CD14-positive monocyte (primary cell): Measurements from ENCODE around the gene OR2T33. TPM values are rescaled to one million over a fixed set of nuclear protein-coding genes. Genes with fewer than 3 reads are reported as not detected.
"Not testable (repeated sequence)": the region's sequence is repeated elsewhere in the genome, so short reads cannot be mapped to it uniquely, and the experiment has no call there.

ENCODE experiments used
- DNase-seq, 3 donors: peaks; one replicate each; pipeline ENCODE4 v3.0.0-alpha.2; 2011 to 2022
- H2AFZ ChIP-seq: 2 replicates; pipeline ENCODE4 v1.6.0; 2012; ENCODE audit warnings: mild to moderate bottlenecking, low read depth, low read length, inconsistent platforms; ENCODE audit not compliant: insufficient read depth, poor library complexity, severe bottlenecking
- H3K27ac ChIP-seq, 2 donors: 1 replicate in 1 of 2; 2 replicates in 1 of 2; pipeline ENCODE4 v1.5.1; 2012 to 2013; ENCODE audit warnings: low read length in 2 of 2, control low read depth in 1 of 2, inconsistent platforms in 1 of 2, low read depth in 1 of 2, mild to moderate bottlenecking in 1 of 2
- H3K27me3 ChIP-seq, 2 donors: one replicate each; pipeline versions ENCODE4 v1.6.0 to v1.6.1; 2011 to 2013; ENCODE audit warnings: low read length in 2 of 2; ENCODE audit not compliant: control insufficient read depth in 2 of 2, insufficient read depth in 2 of 2
- H3K36me3 ChIP-seq, 2 donors: replicated peaks in 1 of 2; 1 replicate in 1 of 2; 2 replicates in 1 of 2; pipeline versions ENCODE4 v1.5.1 to v1.6.1; 2012 to 2013; ENCODE audit warnings: low read length in 2 of 2, control low read depth in 1 of 2, inconsistent platforms in 1 of 2, mild to moderate bottlenecking in 1 of 2; ENCODE audit not compliant: insufficient read depth in 2 of 2, control insufficient read depth in 1 of 2
- H3K4me1 ChIP-seq, 2 donors: 1 replicate in 1 of 2; 2 replicates in 1 of 2; pipeline versions ENCODE4 v1.5.1 to v1.6.1; 2012 to 2013; ENCODE audit warnings: low read length in 2 of 2, control low read depth in 1 of 2, inconsistent platforms in 1 of 2, mild to moderate bottlenecking in 1 of 2, moderate library complexity in 1 of 2; ENCODE audit not compliant: insufficient read depth in 2 of 2, control insufficient read depth in 1 of 2
- H3K4me2 ChIP-seq: replicated peaks from 2 replicates; pipeline ENCODE3; 2012; ENCODE audit warnings: low read length, moderate library complexity, mild to moderate bottlenecking; ENCODE audit not compliant: poor library complexity, severe bottlenecking; ENCODE audit errors: extremely low read depth
- H3K4me3 ChIP-seq, 3 experiments: fragments of 200-600 bp in 1 of 3; sonication (generic) in 1 of 3; replicated peaks in 1 of 3; 1 replicate in 2 of 3; 2 replicates in 1 of 3; pipeline ENCODE4 v1.5.1; 2011 to 2013; ENCODE audit warnings: low read length in 3 of 3, mild to moderate bottlenecking in 3 of 3, control low read depth in 2 of 3, low read depth in 2 of 3, inconsistent platforms in 1 of 3, moderate library complexity in 1 of 3
- H3K79me2 ChIP-seq: 2 replicates; pipeline ENCODE4 v1.6.0; 2012; ENCODE audit warnings: mild to moderate bottlenecking, control low read depth, inconsistent platforms, low read length, moderate library complexity; ENCODE audit not compliant: insufficient read depth
- H3K9ac ChIP-seq: 2 replicates; pipeline ENCODE4 v1.6.0; 2017; ENCODE audit warnings: low read length, mild to moderate bottlenecking; ENCODE audit not compliant: insufficient read depth, poor library complexity, severe bottlenecking
- H3K9me3 ChIP-seq, 2 donors: replicated peaks in 1 of 2; 1 replicate in 1 of 2; 2 replicates in 1 of 2; pipeline versions ENCODE4 v1.5.1 to v1.6.1; 2012 to 2013; ENCODE audit warnings: low read length in 2 of 2, control low read depth in 1 of 2; ENCODE audit not compliant: control insufficient read depth in 1 of 2, insufficient read depth in 1 of 2
- H4K20me1 ChIP-seq: 2 replicates; pipeline ENCODE4 v1.6.0; 2012; ENCODE audit warnings: mild to moderate bottlenecking, low read length, control low read depth, moderate library complexity; ENCODE audit not compliant: insufficient read depth
- H3K27ac Mint-ChIP-seq, 7 donors: one replicate each; pipeline ENCODE4 v1.8.0; 2020; ENCODE audit warnings: mild to moderate bottlenecking in 7 of 7, mixed read lengths in 7 of 7, moderate library complexity in 6 of 7, inconsistent platforms in 2 of 7
- H3K27me3 Mint-ChIP-seq, 3 donors: one replicate each; pipeline ENCODE4 v1.8.0; 2021 to 2022; ENCODE audit warnings: low read depth in 3 of 3, mild to moderate bottlenecking in 3 of 3, mixed read lengths in 3 of 3, moderate library complexity in 3 of 3, inconsistent platforms in 1 of 3
- H3K36me3 Mint-ChIP-seq, 2 donors: one replicate each; pipeline ENCODE4 v1.8.0; 2020; ENCODE audit warnings: mixed read lengths in 2 of 2, inconsistent platforms in 1 of 2, mild to moderate bottlenecking in 1 of 2
- H3K4me1 Mint-ChIP-seq: one replicate; pipeline ENCODE4 v1.8.0; 2020; ENCODE audit warnings: mild to moderate bottlenecking, mixed read lengths
- H3K4me3 Mint-ChIP-seq, 2 donors: one replicate each; pipeline ENCODE4 v1.8.0; 2020; ENCODE audit warnings: mild to moderate bottlenecking in 2 of 2, mixed read lengths in 2 of 2, moderate library complexity in 1 of 2
- H3K9me3 Mint-ChIP-seq, 7 donors: one replicate each; pipeline ENCODE4 v1.8.0; 2020 to 2022; ENCODE audit warnings: mixed read lengths in 7 of 7, mild to moderate bottlenecking in 6 of 7, moderate library complexity in 6 of 7, inconsistent platforms in 2 of 7
- WGBS: methylation state at CpG from one replicate; pipeline ENCODE4 v1.1.5; 2013; ENCODE audit warnings: missing lambda C conversion rate; ENCODE audit not compliant: insufficient coverage; 5-methylcytosine and 5-hydroxymethylcytosine counted together
- intact Hi-C, 2 donors: fragments of 100-400 bp; cut with micrococcal nuclease; formaldehyde crosslinking; loops; one replicate each; pipeline versions ENCODE4 v1.15.0 to v1.15.1; 2023
- polyA plus RNA-seq, 3 donors: library from polyadenylated mRNA; depleted of rRNA in 1 of 3; unstranded in 2 of 3; stranded (reverse) in 1 of 3; fragments of 300-500 nt in 2 of 3; fragments of >200 nt in 1 of 3; fragmentation: Illumina TruSeq in 2 of 3; gene quantifications; 1 replicate in 2 of 3; 2 replicates in 1 of 3; pipeline ENCODE4 v1.2.3, GENCODE V29; 2012 to 2021
- TF ChIP-seq, protein P1 (sequence below): fragments of 200-600 bp; IDR thresholded peaks from one replicate; pipeline ENCODE4 v1.8.0; 2022; ENCODE audit warnings: antibody characterized with exemption, mild to moderate bottlenecking

The OR2T33 gene
- polyA plus RNA-seq, 3 donors = not detected

DNA sequence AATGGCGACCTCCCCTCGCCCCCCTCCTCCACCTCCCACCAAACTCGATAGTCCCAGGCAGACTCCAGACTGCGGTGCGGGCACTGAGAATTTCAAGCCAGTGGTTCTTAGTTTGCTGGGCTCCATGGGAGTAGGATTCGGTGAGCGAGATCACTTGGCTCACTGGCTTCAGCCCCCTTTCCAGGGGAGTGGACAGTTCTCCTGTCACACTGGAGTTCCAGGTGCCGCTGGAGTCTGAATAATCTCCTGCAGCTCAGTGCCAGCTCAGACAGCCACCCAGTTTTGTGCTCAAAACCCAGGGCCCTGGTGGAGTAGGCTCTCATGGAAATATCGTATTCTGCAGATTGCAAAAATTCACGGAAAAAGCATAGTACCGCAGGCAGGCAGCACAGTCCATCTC, 39.0 kb upstream of the OR2T33 start:
- H4K20me1 ChIP-seq = no peaks in the 10 kb centered on the region
- intact Hi-C loops = no loop called here
- Mint-ChIP-seq H3K27ac (no peak overlapping the region), H3K27me3 (peaks cover 0 to 3% (median 0%) of the 10 kb centered on the region in 3 donors), H3K4me1 (no peaks in the 10 kb centered on the region), H3K4me3 (no peak overlapping the region), H3K9me3 (peaks cover 10 to 29% (median 22%) of the 10 kb centered on the region in 7 donors), H3K36me3 (no peaks in the 10 kb centered on the region)
- DNase-seq = no peak
- no peak overlapping the region for H2AFZ ChIP-seq
- no peak overlapping the region for H3K4me2 ChIP-seq
- no peak overlapping the region for H3K4me3 ChIP-seq
- no peaks in the 10 kb centered on the region for H3K27me3 ChIP-seq
- H3K27ac ChIP-seq = no peak overlapping the region
- H3K9ac ChIP-seq = no peak overlapping the region
- no peaks in the 10 kb centered on the region for H3K4me1 ChIP-seq
- TF ChIP-seq, protein P1, sequence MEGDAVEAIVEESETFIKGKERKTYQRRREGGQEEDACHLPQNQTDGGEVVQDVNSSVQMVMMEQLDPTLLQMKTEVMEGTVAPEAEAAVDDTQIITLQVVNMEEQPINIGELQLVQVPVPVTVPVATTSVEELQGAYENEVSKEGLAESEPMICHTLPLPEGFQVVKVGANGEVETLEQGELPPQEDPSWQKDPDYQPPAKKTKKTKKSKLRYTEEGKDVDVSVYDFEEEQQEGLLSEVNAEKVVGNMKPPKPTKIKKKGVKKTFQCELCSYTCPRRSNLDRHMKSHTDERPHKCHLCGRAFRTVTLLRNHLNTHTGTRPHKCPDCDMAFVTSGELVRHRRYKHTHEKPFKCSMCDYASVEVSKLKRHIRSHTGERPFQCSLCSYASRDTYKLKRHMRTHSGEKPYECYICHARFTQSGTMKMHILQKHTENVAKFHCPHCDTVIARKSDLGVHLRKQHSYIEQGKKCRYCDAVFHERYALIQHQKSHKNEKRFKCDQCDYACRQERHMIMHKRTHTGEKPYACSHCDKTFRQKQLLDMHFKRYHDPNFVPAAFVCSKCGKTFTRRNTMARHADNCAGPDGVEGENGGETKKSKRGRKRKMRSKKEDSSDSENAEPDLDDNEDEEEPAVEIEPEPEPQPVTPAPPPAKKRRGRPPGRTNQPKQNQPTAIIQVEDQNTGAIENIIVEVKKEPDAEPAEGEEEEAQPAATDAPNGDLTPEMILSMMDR = no peak
- H3K79me2 ChIP-seq = no peaks in the 10 kb centered on the region
- H3K9me3 ChIP-seq = peaks cover 14 to 24% of the 10 kb centered on the region in 2 donors
- no peaks in the 10 kb centered on the region for H3K36me3 ChIP-seq
- WGBS = 96% methylated on average over 4 of the region's 11 CpGs

GRCh38 chr1:248306740-248307139, 29.0 kb upstream of the OR2T33 start:
- H3K9ac ChIP-seq, H3K27me3 ChIP-seq, H3K4me3 ChIP-seq, H3K79me2 ChIP-seq, H3K27me3 Mint-ChIP-seq, H3K27ac ChIP-seq, H2AFZ ChIP-seq, H3K9me3 ChIP-seq, H3K27ac Mint-ChIP-seq, H3K4me3 Mint-ChIP-seq, DNase-seq, H4K20me1 ChIP-seq, H3K36me3 ChIP-seq, H3K9me3 Mint-ChIP-seq, H3K36me3 Mint-ChIP-seq, H3K4me1 ChIP-seq, H3K4me1 Mint-ChIP-seq, H3K4me2 ChIP-seq, intact Hi-C loops: not testable (repeated sequence)
- WGBS = 66% methylated on average over 7 of the region's 15 CpGs
